NB4 (cell line): ENCODE results near the gene GLT8D2.

Experiments used
- CTCF ChIP-seq: IDR thresholded peaks from one replicate; pipeline ENCODE4 v1.5.1; 2012; ENCODE audit warnings: low read depth, low read length
- MYC ChIP-seq: IDR thresholded peaks from 2 replicates; pipeline ENCODE4 v1.6.1; 2011; ENCODE audit warnings: low read depth, low read length
- POLR2A ChIP-seq: IDR thresholded peaks from 2 replicates; pipeline ENCODE4 v1.6.1; 2011; ENCODE audit warnings: mild to moderate bottlenecking; ENCODE audit not compliant: insufficient read length; ENCODE audit errors: extremely low read depth

- no peak for TF ChIP-seq MYC
- TF ChIP-seq CTCF, result no peak
- no peak for TF ChIP-seq POLR2A
These were observed 105.0 kb downstream of the GLT8D2 start for GRCh38 chr12:103944964-103945363.
